ENCODE measurements around the gene MRPS16.
"Not testable (repeated sequence)": the region's sequence is repeated elsewhere in the genome, so short reads cannot be mapped to it uniquely, and the experiment has no call there.

MRPS16 gene

DNA sequence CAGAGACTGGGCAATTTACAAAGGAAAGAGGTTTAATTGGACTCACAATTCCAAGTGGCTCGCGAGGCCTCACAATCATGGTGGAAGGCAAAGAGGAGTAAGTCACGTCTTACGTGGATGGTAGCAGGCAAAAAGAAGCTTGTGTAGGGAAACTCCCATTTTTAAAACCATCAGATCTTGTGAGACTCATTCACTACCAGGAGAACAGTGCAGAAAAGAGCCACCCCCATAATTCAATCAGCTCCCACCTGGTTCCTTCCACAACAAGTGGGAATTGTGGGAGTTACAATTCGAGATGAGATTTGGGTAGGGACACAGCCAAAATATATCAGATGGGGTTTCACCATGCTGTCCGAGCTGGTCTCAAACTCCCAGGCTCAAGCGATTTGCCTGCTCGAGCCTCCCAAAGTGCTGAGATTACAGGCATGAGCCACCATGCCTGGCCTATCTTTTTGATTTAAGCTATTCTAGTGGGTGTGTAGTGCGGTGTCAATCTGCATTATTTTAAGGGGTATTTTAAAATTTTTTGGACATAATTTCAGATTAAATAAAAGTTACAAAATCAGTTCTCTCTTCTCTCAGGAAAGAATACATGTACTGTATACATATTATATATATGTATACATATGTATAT, 9.0 kb upstream of the MRPS16 start:
- TF ChIP-seq, protein P1, sequence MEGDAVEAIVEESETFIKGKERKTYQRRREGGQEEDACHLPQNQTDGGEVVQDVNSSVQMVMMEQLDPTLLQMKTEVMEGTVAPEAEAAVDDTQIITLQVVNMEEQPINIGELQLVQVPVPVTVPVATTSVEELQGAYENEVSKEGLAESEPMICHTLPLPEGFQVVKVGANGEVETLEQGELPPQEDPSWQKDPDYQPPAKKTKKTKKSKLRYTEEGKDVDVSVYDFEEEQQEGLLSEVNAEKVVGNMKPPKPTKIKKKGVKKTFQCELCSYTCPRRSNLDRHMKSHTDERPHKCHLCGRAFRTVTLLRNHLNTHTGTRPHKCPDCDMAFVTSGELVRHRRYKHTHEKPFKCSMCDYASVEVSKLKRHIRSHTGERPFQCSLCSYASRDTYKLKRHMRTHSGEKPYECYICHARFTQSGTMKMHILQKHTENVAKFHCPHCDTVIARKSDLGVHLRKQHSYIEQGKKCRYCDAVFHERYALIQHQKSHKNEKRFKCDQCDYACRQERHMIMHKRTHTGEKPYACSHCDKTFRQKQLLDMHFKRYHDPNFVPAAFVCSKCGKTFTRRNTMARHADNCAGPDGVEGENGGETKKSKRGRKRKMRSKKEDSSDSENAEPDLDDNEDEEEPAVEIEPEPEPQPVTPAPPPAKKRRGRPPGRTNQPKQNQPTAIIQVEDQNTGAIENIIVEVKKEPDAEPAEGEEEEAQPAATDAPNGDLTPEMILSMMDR (IDR thresholded peaks at IDR 0.05; ENCODE audit: insufficient read depth, low read length, poor library complexity, severe bottlenecking), result no peak
- Histone ChIP-seq H3K4me3 (replicated peaks; ENCODE audit: low read depth, low read length) (no peak overlapping the region), H3K36me3 (ENCODE audit: control insufficient read depth, insufficient read depth, low read length) (no peaks in the 10 kb centered on the region), H3K27me3 (replicated peaks; ENCODE audit: control insufficient read depth, insufficient read depth, low read length) (no peaks in the 10 kb centered on the region)
- DNase-seq (ENCODE audit: extremely low read depth, insufficient read length), result no peak

DNA sequence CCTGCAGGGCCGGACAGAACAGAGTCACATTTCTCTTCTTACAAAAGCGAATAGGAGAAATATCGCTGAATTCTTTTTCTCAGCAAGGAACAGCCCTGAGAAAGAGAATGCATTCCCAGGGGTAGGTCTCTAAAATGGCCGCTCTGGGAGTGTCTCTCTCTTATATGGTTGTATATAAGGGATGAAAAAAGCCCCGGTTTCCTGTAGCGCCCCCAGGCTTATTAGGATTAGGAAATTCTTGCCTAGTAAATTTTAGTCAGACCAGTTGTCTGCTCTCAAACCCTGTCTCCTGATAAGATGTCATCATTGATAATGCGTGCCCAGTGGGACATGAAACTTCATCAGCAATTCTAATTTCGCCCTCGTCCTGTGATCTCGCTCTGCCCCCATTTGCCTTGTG, 6.2 kb upstream of the MRPS16 start:
- not testable (repeated sequence) for H3K4me3 ChIP-seq (replicated peaks; ENCODE audit: low read depth, low read length); H3K36me3 ChIP-seq (ENCODE audit: control insufficient read depth, insufficient read depth, low read length); H3K27me3 ChIP-seq (replicated peaks; ENCODE audit: control insufficient read depth, insufficient read depth, low read length); DNase-seq (ENCODE audit: extremely low read depth, insufficient read length)

DNA sequence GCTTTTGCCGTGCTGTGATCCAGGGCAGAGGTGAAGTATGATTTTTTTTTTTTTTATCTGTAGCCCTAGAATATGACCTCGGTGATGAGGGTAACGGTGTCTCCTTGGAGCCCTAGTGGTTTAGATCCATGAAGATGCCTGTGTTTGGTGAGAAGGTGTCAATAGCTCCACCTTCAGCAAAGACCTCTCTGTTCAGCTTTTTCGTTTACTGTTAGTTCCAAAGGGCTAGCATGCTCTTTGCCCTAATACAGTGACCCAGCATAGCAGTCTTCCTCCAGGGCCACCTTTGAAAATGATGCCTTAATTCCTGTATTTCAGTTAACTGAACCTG, 746 bp upstream of the MRPS16 start:
- Histone ChIP-seq H3K27me3 (replicated peaks; ENCODE audit: control insufficient read depth, insufficient read depth, low read length) (no peaks in the 10 kb centered on the region), H3K36me3 (ENCODE audit: control insufficient read depth, insufficient read depth, low read length) (no peaks in the 10 kb centered on the region; the same call in 1 of the 2 replicates), H3K4me3 (replicated peaks; ENCODE audit: low read depth, low read length) (peak overlapping the region; percentile 88)
- DNase-seq (ENCODE audit: extremely low read depth, insufficient read length), result no peak
- TF ChIP-seq, protein P1 (IDR thresholded peaks at IDR 0.05; ENCODE audit: insufficient read depth, low read length, poor library complexity, severe bottlenecking), result no peak

DNA sequence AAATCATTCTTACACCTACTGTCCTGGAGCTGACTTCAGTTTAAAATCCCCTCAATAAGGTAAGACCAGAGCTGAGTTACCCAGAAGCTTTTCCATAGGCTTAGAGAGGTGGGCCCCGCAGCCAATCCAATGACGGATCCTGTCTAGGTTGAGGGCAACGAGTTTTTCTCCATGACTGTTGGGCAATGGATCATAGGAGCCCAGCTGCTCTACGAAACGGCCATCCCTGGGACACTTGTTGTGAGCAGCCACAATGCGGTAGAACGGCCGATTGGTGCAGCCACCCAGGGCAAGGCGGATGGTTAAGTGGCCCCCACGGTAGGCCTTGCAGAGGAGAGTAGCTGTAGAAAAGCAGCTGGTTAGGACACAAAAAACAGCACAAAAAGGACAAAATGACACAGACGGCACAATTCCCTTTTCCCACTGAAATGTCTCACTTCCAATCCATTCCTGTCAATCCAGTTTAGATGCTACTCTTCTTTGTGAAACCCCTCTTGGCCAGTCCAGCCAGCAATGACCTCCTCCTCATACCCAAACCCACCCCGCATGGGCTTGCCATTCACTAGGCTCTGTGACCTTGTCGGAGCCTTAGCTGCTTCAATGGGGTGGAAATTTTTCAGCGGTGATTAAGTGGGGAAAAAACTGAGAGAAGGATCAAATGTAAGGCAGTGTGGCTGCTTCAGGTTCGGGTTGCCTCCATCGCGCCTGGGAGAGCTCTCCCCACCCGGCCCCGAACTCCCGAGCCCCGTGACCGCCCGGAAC, 580 bp downstream of the MRPS16 start:
- H3K36me3 ChIP-seq (ENCODE audit: control insufficient read depth, insufficient read depth, low read length), result no peaks in the 10 kb centered on the region; the same call in 1 of the 2 replicates
- TF ChIP-seq, protein P1 (IDR thresholded peaks at IDR 0.05; ENCODE audit: insufficient read depth, low read length, poor library complexity, severe bottlenecking), result no peak
- H3K27me3 ChIP-seq (replicated peaks; ENCODE audit: control insufficient read depth, insufficient read depth, low read length), result no peaks in the 10 kb centered on the region
- H3K4me3 ChIP-seq (replicated peaks; ENCODE audit: low read depth, low read length), result peak overlapping the region; percentile 88
- DNase-seq (ENCODE audit: extremely low read depth, insufficient read length), result peak; percentile 11

DNA sequence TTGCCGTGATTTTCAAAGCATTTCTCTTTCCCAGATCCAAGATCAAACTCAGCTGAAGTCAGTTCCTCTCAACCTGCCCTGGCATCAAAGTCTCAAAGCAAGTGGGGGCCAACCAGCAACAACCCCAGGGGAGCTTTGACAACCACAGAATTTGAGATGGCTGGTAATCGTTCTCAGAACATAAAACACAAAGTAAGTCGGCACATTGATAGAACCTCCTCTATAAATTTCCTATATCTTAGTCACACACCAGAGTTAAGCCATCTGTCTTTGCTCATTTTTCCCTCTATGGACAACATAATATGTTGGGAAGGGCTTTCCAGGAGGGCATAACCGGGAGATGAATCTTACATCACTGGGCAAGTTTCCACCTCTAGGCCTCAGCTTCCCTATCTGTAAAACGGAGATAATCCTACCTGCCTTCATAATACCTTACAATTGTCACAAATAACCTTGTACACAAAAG, 4.2 kb downstream of the MRPS16 start:
- Histone ChIP-seq H3K27me3 (replicated peaks; ENCODE audit: control insufficient read depth, insufficient read depth, low read length) (no peaks in the 10 kb centered on the region), H3K4me3 (replicated peaks; ENCODE audit: low read depth, low read length) (peak overlapping the region; percentile 88), H3K36me3 (ENCODE audit: control insufficient read depth, insufficient read depth, low read length) (no peaks in the 10 kb centered on the region; the same call in none of the 2 replicates)
- no peak for DNase-seq (ENCODE audit: extremely low read depth, insufficient read length)
- TF ChIP-seq, protein P1 (IDR thresholded peaks at IDR 0.05; ENCODE audit: insufficient read depth, low read length, poor library complexity, severe bottlenecking), result no peak

DNA sequence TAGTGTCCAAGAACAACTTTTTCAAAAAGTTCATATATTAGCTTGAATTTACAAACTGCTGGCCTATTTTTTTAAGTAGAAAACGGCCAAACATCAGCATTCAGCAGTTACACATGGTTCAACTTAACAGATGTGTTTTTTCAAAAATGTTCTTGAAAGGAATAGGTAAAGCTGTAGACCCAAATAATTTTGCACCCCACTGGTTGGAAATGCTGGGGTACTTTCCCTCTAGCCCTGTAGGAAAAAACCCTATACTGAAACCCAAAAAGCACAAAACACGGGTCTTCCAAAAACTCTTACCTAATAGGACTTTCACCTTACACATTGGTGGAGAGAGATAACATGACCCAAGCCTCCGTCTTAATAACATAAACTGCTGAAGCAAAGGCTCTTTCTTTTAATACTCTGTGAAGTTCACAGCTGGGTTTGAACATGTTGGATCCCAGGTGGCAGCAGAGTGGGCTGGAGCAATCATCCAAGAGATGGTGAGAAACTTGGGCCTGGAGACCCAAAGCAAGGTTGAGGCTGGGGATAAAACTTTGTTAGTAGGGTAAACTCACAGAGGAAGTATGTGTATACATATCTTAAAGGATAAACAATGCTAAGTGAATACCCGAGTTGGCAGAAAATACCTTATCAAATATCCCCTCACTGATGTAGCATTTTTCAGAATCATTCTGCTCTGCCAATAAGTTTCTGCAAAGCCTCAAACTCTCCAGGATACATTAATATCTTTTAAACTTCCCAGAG, 4.8 kb downstream of the MRPS16 start:
- H3K36me3 ChIP-seq (ENCODE audit: control insufficient read depth, insufficient read depth, low read length), result no peaks in the 10 kb centered on the region; the same call in none of the 2 replicates
- peak overlapping the region; percentile 88 for H3K4me3 ChIP-seq (replicated peaks; ENCODE audit: low read depth, low read length)
- peak; percentile 8 for DNase-seq (ENCODE audit: extremely low read depth, insufficient read length)
- TF ChIP-seq, protein P1 (IDR thresholded peaks at IDR 0.05; ENCODE audit: insufficient read depth, low read length, poor library complexity, severe bottlenecking), result no peak
- H3K27me3 ChIP-seq (replicated peaks; ENCODE audit: control insufficient read depth, insufficient read depth, low read length), result no peaks in the 10 kb centered on the region

Measured in GM06990 (cell line).